Upper lobe of left lung (tissue), 4 donors: ENCODE data around the gene RAVER2.

Source experiments
- POLR2AphosphoS5 ChIP-seq, 2 donors: sonication (generic); formaldehyde crosslinking; IDR thresholded peaks; one replicate each; pipeline ENCODE4 v1.5.1; 2017; ENCODE audit warnings: antibody characterized with exemption in 2 of 2
- TF ChIP-seq, protein P1 (sequence below), 6 experiments: fragments of 450-650 bp in 4 of 6; fragments of 200-600 bp in 2 of 6; sonication (generic) in 2 of 6; IDR thresholded peaks; one replicate each; pipeline ENCODE4 v1.5.1; 2016 to 2019; ENCODE audit warnings: antibody characterized with exemption in 6 of 6

DNA sequence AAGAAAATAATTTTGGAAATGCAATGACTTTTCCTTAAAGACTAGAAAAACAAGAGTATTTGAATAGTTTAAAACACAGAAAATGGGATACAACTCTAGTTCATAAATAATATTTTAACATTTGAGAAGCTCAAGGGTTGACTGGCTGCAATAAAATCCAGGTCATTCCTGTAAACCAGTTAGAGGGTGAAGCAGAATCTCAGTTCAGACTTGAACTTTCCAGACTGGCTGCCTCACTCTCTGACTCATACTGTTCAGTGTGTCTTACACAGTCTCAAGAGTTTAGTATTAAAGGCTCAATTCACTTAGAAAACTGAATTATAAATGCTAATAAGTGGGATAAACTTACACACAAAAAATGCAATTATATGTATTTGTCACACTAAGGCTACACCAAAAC lies 89.9 kb downstream of the RAVER2 start:
- no peak for TF ChIP-seq POLR2AphosphoS5 (IDR thresholded peaks at IDR 0.05)
- TF ChIP-seq, protein P1, sequence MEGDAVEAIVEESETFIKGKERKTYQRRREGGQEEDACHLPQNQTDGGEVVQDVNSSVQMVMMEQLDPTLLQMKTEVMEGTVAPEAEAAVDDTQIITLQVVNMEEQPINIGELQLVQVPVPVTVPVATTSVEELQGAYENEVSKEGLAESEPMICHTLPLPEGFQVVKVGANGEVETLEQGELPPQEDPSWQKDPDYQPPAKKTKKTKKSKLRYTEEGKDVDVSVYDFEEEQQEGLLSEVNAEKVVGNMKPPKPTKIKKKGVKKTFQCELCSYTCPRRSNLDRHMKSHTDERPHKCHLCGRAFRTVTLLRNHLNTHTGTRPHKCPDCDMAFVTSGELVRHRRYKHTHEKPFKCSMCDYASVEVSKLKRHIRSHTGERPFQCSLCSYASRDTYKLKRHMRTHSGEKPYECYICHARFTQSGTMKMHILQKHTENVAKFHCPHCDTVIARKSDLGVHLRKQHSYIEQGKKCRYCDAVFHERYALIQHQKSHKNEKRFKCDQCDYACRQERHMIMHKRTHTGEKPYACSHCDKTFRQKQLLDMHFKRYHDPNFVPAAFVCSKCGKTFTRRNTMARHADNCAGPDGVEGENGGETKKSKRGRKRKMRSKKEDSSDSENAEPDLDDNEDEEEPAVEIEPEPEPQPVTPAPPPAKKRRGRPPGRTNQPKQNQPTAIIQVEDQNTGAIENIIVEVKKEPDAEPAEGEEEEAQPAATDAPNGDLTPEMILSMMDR (IDR thresholded peaks at IDR 0.05): no peak
